Panc1 (cell line): Measurements from ENCODE around the gene SPARC. TPM values are rescaled to one million over a fixed set of nuclear protein-coding genes. Genes with fewer than 3 reads are reported as not detected.

Experiments used
- ATAC-seq: fragments of 200-7000 bp; cut with Tn5 transposase; 2 replicates; pipeline ENCODE4 v1.9.1; 2020; ENCODE audit warnings: mild to moderate bottlenecking, moderate library complexity
- BruUV-seq: library from RNA; stranded (reverse); fragments of 400-500 nt; replicated peaks from 2 replicates; lab custom pipeline; 2021; lab: Mats Ljungman, UMichigan
- CTCF ChIA-PET: fragments of 300-600 bp; sonication (Branson Sonifier 250); formaldehyde crosslinking; loops from one replicate; lab custom pipeline; 2022; ENCODE audit warnings: antibody characterized with exemption; lab: Charles Lee
- POLR2A ChIA-PET: fragments of 300-600 bp; sonication (Branson Sonifier 250); formaldehyde crosslinking; loops from one replicate; lab custom pipeline; 2022; ENCODE audit warnings: antibody characterized with exemption; lab: Charles Lee
- DNase-seq: peaks from one replicate; pipeline ENCODE4 v3.0.0-alpha.2; 2010; ENCODE audit warnings: low read depth, low spot score
- H3K27ac ChIP-seq: 2 replicates; pipeline ENCODE4 v1.5.1; 2011; ENCODE audit warnings: mild to moderate bottlenecking, low read length, inconsistent platforms
- H3K27me3 ChIP-seq: fragments of 200-500 bp; sonication (Bioruptor generic); 2 replicates; pipeline ENCODE4 v1.6.0; 2014; ENCODE audit warnings: low read length, inconsistent platforms; ENCODE audit not compliant: control insufficient read depth, insufficient read depth
- H3K36me3 ChIP-seq: fragments of 200-500 bp; sonication (Bioruptor generic); 2 replicates; pipeline ENCODE4 v1.5.1; 2014; ENCODE audit warnings: inconsistent platforms, mild to moderate bottlenecking, low read length, moderate library complexity; ENCODE audit not compliant: control insufficient read depth, insufficient read depth
- H3K4me1 ChIP-seq: 2 replicates; pipeline ENCODE4 v1.5.1; 2011; ENCODE audit warnings: inconsistent platforms, mild to moderate bottlenecking, low read length, moderate library complexity; ENCODE audit not compliant: control insufficient read depth, insufficient read depth
- H3K4me3 ChIP-seq, 2 experiments: 2 replicates each; pipeline ENCODE4 v1.5.1; 2011 to 2012; ENCODE audit warnings: low read depth in 2 of 2, low read length in 2 of 2, mild to moderate bottlenecking in 2 of 2, inconsistent platforms in 1 of 2, moderate library complexity in 1 of 2
- H3K9me3 ChIP-seq: fragments of 200-500 bp; sonication (Bioruptor generic); 2 replicates; pipeline ENCODE4 v1.5.1; 2014; ENCODE audit warnings: low read depth, mild to moderate bottlenecking, inconsistent platforms, low read length, moderate library complexity; ENCODE audit not compliant: control insufficient read depth, insufficient read depth
- POLR2AphosphoS5 ChIP-seq: IDR thresholded peaks from 2 replicates; pipeline ENCODE4 v1.6.1; 2012; ENCODE audit warnings: mild to moderate bottlenecking, low read depth, low read length, moderate library complexity
- SIN3A ChIP-seq: IDR thresholded peaks from 2 replicates; pipeline ENCODE4 v1.6.1; 2012; ENCODE audit warnings: low read depth, mild to moderate bottlenecking, low read length, moderate library complexity, borderline replicate concordance; ENCODE audit not compliant: insufficient read depth
- TCF7L2 ChIP-seq: IDR thresholded peaks from 2 replicates; pipeline ENCODE4 v1.6.1; 2011; ENCODE audit warnings: mild to moderate bottlenecking, low read depth, low read length, inconsistent platforms
- in situ Hi-C: cut with HindIII; loops from 2 replicates; pipeline ENCODE4 v1.10.0; 2016; ENCODE audit warnings: low sequenced_read_pairs, low pct_unique_long_range_greater_than_20kb
- intact Hi-C: fragments of 100-400 bp; cut with micrococcal nuclease; formaldehyde crosslinking; loops from one replicate; pipeline ENCODE4 v1.10.0; 2022; ENCODE audit not compliant: unreplicated experiment
- total RNA-seq: library from RNA; stranded (reverse); gene quantifications from one replicate; pipeline ENCODE4 v1.2.1, GENCODE V29; 2021; ENCODE audit not compliant: unreplicated experiment
- TF ChIP-seq, protein P1 (sequence below): fragments of 450-650 bp; IDR thresholded peaks from 2 replicates; pipeline ENCODE4 v1.5.1; 2017; ENCODE audit warnings: mild to moderate bottlenecking
- TF ChIP-seq, protein P2 (sequence below), 2 experiments: IDR thresholded peaks; 2 replicates each; pipeline ENCODE4 v1.6.1; 2011 to 2012; ENCODE audit warnings: low read depth in 2 of 2, control low read depth in 1 of 2, low read length in 1 of 2, mild to moderate bottlenecking in 1 of 2, moderate library complexity in 1 of 2; ENCODE audit not compliant: insufficient read depth in 1 of 2

SPARC gene
- total RNA-seq, 1 experiment from 2014 or later, result 228 TPM

DNA sequence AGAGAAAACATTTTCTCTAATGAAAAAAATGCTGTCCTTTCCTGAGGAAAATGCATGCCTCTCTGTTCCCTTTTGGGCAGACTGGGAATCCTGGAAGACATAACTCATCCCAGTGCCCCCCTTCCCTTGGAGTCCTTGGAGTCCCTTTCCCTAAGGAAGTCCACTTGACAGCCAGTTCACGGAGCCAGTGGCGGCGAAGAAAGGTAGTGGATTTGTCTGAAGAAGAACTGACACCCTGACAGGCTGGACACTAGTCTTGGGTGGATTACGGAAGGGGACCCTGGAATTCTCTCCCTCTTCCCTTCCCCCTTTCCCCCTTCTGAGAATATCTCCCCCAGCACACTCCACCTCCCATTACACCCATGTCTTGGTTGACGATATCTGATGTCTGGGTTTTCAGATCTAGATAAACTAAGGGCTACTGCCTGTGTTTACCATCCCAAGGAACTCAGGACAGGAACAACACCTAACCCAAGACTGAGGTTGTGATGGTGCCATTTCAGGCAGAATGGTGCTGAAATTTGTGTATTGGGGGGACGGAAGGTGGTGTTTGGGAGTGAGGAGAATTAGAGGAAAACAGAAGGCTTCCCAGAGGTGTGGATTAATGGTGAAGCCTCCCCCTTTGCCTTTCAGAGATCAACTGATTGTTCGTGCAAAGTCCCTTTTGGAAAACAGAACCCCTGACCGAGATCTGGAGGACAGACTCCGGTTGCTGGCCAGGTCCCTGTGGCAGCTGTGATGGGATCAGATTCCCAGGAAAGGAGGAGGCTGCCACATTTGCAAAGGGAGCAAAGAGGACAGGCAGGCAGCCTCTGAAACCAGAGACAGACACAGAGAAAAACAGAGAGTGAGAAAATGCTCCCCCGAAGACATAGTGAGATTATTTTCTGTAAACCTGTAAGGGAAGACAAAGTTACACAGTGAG lies 704 bp downstream of the SPARC start:
- ChIA-PET POLR2A (no interaction called here), CTCF (no interaction called here)
- in situ Hi-C loops, result no loop called here
- TF ChIP-seq POLR2AphosphoS5 (no peak), TCF7L2 (no peak), SIN3A (no peak)
- TF ChIP-seq, protein P1, sequence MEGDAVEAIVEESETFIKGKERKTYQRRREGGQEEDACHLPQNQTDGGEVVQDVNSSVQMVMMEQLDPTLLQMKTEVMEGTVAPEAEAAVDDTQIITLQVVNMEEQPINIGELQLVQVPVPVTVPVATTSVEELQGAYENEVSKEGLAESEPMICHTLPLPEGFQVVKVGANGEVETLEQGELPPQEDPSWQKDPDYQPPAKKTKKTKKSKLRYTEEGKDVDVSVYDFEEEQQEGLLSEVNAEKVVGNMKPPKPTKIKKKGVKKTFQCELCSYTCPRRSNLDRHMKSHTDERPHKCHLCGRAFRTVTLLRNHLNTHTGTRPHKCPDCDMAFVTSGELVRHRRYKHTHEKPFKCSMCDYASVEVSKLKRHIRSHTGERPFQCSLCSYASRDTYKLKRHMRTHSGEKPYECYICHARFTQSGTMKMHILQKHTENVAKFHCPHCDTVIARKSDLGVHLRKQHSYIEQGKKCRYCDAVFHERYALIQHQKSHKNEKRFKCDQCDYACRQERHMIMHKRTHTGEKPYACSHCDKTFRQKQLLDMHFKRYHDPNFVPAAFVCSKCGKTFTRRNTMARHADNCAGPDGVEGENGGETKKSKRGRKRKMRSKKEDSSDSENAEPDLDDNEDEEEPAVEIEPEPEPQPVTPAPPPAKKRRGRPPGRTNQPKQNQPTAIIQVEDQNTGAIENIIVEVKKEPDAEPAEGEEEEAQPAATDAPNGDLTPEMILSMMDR, result no peak
- TF ChIP-seq, protein P2, sequence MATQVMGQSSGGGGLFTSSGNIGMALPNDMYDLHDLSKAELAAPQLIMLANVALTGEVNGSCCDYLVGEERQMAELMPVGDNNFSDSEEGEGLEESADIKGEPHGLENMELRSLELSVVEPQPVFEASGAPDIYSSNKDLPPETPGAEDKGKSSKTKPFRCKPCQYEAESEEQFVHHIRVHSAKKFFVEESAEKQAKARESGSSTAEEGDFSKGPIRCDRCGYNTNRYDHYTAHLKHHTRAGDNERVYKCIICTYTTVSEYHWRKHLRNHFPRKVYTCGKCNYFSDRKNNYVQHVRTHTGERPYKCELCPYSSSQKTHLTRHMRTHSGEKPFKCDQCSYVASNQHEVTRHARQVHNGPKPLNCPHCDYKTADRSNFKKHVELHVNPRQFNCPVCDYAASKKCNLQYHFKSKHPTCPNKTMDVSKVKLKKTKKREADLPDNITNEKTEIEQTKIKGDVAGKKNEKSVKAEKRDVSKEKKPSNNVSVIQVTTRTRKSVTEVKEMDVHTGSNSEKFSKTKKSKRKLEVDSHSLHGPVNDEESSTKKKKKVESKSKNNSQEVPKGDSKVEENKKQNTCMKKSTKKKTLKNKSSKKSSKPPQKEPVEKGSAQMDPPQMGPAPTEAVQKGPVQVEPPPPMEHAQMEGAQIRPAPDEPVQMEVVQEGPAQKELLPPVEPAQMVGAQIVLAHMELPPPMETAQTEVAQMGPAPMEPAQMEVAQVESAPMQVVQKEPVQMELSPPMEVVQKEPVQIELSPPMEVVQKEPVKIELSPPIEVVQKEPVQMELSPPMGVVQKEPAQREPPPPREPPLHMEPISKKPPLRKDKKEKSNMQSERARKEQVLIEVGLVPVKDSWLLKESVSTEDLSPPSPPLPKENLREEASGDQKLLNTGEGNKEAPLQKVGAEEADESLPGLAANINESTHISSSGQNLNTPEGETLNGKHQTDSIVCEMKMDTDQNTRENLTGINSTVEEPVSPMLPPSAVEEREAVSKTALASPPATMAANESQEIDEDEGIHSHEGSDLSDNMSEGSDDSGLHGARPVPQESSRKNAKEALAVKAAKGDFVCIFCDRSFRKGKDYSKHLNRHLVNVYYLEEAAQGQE (IDR thresholded peaks at IDR 0.05; ENCODE audit: insufficient read depth in 1 of 2, low read depth in 2 of 2, low read length in 1 of 2), result no peak
- intact Hi-C loops, result no loop called here
- BruUV-seq, result no TSS peak
- H3K4me1 ChIP-seq, result peaks cover 24% of the 10 kb centered on the region
- no peaks in the 10 kb centered on the region for H3K27me3 ChIP-seq
- H3K36me3 ChIP-seq, result no peaks in the 10 kb centered on the region
- DNase-seq, result no peak
- 0 out of 2 replicates have a peak, but pooled peaks have one; percentile 4 for ATAC-seq
- H3K27ac ChIP-seq, result peak overlapping the region; percentile 71
- H3K4me3 ChIP-seq, result peak overlapping the region; percentile 14 to 41
- H3K9me3 ChIP-seq, result no peaks in the 10 kb centered on the region

DNA sequence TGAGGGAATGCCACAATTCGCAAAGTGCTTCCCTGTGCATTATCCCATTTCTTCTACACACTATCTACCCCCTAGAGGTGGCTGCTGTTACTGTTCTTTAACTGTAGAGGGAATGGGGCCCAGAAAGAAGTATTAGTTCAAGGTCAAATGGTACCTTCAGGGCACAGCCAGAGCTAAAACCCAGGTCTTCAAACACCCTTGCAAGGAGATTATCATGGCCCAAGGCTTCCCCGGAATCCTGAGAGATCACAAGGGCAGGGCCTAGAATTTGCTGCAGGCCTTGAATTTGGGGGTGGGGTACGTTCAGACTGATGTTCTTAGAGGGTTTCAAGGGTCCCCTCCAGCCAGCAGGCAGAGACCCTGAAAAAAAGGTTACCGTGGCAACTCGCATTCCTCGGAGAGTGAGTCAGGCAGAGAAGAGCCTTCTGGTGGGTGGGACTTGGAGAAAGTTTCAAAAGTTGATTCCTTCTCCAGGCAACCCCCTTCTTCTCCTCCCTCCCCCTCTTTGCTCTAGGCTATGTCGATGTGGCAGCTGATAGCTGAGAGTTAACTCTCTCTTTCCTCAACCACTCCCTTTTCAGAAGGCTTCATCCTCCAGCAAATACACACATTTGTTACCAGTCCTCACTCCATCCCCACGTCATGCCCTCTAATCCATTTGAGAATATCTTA lies 1.9 kb downstream of the SPARC start:
- intact Hi-C loops, result no loop called here
- Histone ChIP-seq H3K4me1 (peaks cover 24% of the 10 kb centered on the region), H3K27me3 (no peaks in the 10 kb centered on the region), H3K36me3 (no peaks in the 10 kb centered on the region), H3K9me3 (no peaks in the 10 kb centered on the region), H3K4me3 (peak overlapping the region in 1 of 2 experiments; percentile 41; a peak in 2 of 4 replicates), H3K27ac (peak overlapping the region; percentile 71)
- no peak for TF ChIP-seq TCF7L2
- no TSS peak for BruUV-seq
- CTCF ChIA-PET, result no interaction called here
- ATAC-seq (peak; percentile 44; the same call in 1 of the 2 replicates), DNase-seq (no peak)
- in situ Hi-C loops, result no loop called here
- POLR2A ChIA-PET, result interaction anchor here (0.6 kb wide), 1 partner anchor 53 kb away, joined by 3 read pairs; no protein-coding TSS in a partner anchor
